Fibroblast of lung (primary cell): ENCODE results near the gene ITPKA.

Source experiments
- EZH2 ChIP-seq: IDR thresholded peaks from 2 replicates; pipeline ENCODE4 v1.5.1; 2012; ENCODE audit warnings: low read length, control low read depth, mild to moderate bottlenecking; ENCODE audit errors: missing control alignments
- TF ChIP-seq, protein P1 (sequence below), 2 donors: IDR thresholded peaks in 1 of 2; conservative IDR thresholded peaks in 1 of 2; 1 replicate in 1 of 2; 2 replicates in 1 of 2; pipeline ENCODE4 v1.5.1; 2011 to 2012; ENCODE audit warnings: low read length in 2 of 2, control low read depth in 1 of 2, inconsistent platforms in 1 of 2, low read depth in 1 of 2, mild to moderate bottlenecking in 1 of 2

DNA sequence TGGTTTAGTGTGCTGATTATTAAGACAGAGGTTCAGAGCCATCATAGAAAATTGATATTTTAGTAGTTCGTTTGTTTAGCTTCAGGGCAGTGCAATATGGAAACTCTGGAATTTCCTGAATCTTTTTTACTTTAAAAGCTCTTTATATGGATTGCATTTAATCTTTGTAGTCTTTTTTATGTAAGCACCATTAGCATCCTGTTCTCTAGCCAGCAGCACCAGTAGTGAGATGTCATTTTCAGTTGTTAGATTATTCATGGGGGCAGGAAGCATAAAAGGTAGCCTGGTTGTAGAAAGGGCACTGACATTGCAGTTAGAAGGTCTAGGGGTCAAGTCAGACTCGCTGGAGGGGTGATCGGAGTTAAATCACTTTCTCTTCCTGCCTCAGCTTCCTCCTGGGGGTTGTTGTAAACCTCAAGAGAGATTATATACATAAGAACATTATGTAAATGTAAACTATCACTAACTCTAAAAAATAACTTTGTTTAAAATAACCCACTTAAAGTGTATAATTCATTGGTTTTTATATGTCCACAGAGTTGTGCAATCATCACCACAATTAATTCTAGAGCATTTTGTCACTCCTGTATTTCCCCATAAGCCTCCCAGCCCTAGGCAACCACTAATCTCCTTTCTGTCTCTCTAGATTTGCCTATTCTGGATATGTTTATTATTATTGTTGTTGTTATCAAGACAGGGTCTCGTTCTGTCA is 31.4 kb upstream of the ITPKA start:
- no peak for TF ChIP-seq EZH2
- TF ChIP-seq, protein P1, sequence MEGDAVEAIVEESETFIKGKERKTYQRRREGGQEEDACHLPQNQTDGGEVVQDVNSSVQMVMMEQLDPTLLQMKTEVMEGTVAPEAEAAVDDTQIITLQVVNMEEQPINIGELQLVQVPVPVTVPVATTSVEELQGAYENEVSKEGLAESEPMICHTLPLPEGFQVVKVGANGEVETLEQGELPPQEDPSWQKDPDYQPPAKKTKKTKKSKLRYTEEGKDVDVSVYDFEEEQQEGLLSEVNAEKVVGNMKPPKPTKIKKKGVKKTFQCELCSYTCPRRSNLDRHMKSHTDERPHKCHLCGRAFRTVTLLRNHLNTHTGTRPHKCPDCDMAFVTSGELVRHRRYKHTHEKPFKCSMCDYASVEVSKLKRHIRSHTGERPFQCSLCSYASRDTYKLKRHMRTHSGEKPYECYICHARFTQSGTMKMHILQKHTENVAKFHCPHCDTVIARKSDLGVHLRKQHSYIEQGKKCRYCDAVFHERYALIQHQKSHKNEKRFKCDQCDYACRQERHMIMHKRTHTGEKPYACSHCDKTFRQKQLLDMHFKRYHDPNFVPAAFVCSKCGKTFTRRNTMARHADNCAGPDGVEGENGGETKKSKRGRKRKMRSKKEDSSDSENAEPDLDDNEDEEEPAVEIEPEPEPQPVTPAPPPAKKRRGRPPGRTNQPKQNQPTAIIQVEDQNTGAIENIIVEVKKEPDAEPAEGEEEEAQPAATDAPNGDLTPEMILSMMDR (conservative IDR thresholded peaks at IDR 0.05 in 1 of 2, IDR thresholded peaks at IDR 0.05 in 1 of 2; ENCODE audit: low read depth in 1 of 2, low read length in 2 of 2): no peak
